Thyroid gland (tissue), 4 donors: Measurements from ENCODE around the gene TLR9. TPM values are rescaled to one million over a fixed set of nuclear protein-coding genes. Genes with fewer than 3 reads are reported as not detected.

Experiments used
- DNase-seq, 2 donors: peaks; one replicate each; pipeline ENCODE4 v3.0.0-alpha.2; 2019
- H3K27ac ChIP-seq, 3 donors: fragments of 200-600 bp; sonication (generic); 1 replicate in 2 of 3; 2 replicates in 1 of 3; pipeline ENCODE4 v1.5.1; 2016 to 2019; ENCODE audit warnings: mild to moderate bottlenecking in 1 of 3, moderate library complexity in 1 of 3
- H3K27me3 ChIP-seq: fragments of 200-600 bp; sonication (generic); one replicate; pipeline ENCODE4 v1.5.1; 2019
- H3K36me3 ChIP-seq, 2 donors: fragments of 200-600 bp; sonication (generic); one replicate each; pipeline ENCODE4 v1.5.1; 2016 to 2019
- H3K4me1 ChIP-seq, 2 donors: fragments of 200-600 bp; sonication (generic); one replicate each; pipeline ENCODE4 v1.5.1; 2017 to 2019
- H3K4me3 ChIP-seq, 3 donors: fragments of 200-600 bp; sonication (generic); replicated peaks in 1 of 3; 1 replicate in 2 of 3; 2 replicates in 1 of 3; pipeline ENCODE4 v1.5.1; 2016; ENCODE audit warnings: mild to moderate bottlenecking in 1 of 3
- H3K9me3 ChIP-seq: fragments of 200-600 bp; sonication (generic); one replicate; pipeline ENCODE4 v1.5.1; 2017
- CTCF ChIP-seq, 6 experiments: fragments of 200-600 bp in 3 of 6; fragments of 450-650 bp in 3 of 6; sonication (generic) in 3 of 6; IDR thresholded peaks; one replicate each; pipeline ENCODE4 v1.5.1; 2016 to 2019; ENCODE audit warnings: antibody characterized with exemption in 6 of 6, mild to moderate bottlenecking in 2 of 6, inconsistent platforms in 1 of 6, moderate library complexity in 1 of 6
- POLR2A ChIP-seq, 2 donors: fragments of 450-650 bp; IDR thresholded peaks; one replicate each; pipeline ENCODE4 v1.6.1; 2017; ENCODE audit warnings: antibody characterized with exemption in 2 of 2, mild to moderate bottlenecking in 2 of 2, moderate library complexity in 1 of 2
- WGBS, 2 donors: methylation state at CpG; one replicate each; pipeline ENCODE4 v1.1.5; 2017; 5-methylcytosine and 5-hydroxymethylcytosine counted together
- intact Hi-C: fragments of 100-400 bp; cut with DNase I; formaldehyde crosslinking; loops from one replicate; pipeline ENCODE4 v1.15.1; 2023
- total RNA-seq, 4 donors: library from RNA; depleted of rRNA; stranded (reverse); fragments of >200 nt; gene quantifications; one replicate each; pipeline ENCODE4 v1.2.3, GENCODE V29; 2016

Gene TLR9
- total RNA-seq, 4 donors from 2014 or later, result 0.40 TPM; not detected in 3

- peaks cover 44 to 51% of the 10 kb centered on the region in 2 donors for H3K36me3 ChIP-seq
- no peak overlapping the region for H3K4me3 ChIP-seq
- DNase-seq, result no peak
- H3K27ac ChIP-seq, result no peak overlapping the region
- 93 to 97% methylated on average over 6 to 7 of the region's 7 CpGs for WGBS, 2 donors
- H3K9me3 ChIP-seq, result no peaks in the 10 kb centered on the region
- TF ChIP-seq POLR2A (IDR thresholded peaks at IDR 0.05) (no peak), CTCF (IDR thresholded peaks at IDR 0.05) (no peak)
- H3K27me3 ChIP-seq, result no peaks in the 10 kb centered on the region
- intact Hi-C loops, result no loop called here
- H3K4me1 ChIP-seq, result peaks cover 33 to 41% of the 10 kb centered on the region in 2 donors
Measured at GRCh38 chr3:52215351-52215750, 10.1 kb downstream of the TLR9 start.

DNA sequence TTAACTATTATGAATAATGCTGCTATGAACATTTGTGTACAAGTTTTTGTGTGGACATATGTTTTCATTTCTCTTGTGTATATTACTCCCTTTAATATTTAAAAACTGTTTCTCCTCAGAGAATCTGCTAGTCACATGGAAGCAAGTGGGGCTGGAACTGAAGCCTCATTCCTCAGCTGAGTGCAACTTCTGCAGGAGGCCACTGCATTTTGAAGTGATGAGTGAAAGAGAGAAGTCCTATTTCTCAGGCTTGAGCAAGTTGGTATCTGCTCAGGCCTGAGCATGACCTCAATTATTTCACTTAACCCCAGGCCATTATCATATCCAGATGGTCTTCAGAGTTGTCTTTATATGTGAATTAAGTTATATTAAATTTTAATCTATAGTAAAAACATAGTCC, 11.5 kb downstream of the TLR9 start:
- H3K9me3 ChIP-seq, result no peaks in the 10 kb centered on the region
- DNase-seq, result no peak
- peaks cover 52 to 65% of the 10 kb centered on the region in 2 donors for H3K36me3 ChIP-seq
- no peak for TF ChIP-seq POLR2A (IDR thresholded peaks at IDR 0.05)
- no peak for TF ChIP-seq CTCF (IDR thresholded peaks at IDR 0.05)
- no peaks in the 10 kb centered on the region for H3K27me3 ChIP-seq
- intact Hi-C loops, result no loop called here
- H3K4me3 ChIP-seq, result no peak overlapping the region
- H3K4me1 ChIP-seq, result peaks cover 26% of the 10 kb centered on the region in 2 donors
- no peak overlapping the region for H3K27ac ChIP-seq

DNA sequence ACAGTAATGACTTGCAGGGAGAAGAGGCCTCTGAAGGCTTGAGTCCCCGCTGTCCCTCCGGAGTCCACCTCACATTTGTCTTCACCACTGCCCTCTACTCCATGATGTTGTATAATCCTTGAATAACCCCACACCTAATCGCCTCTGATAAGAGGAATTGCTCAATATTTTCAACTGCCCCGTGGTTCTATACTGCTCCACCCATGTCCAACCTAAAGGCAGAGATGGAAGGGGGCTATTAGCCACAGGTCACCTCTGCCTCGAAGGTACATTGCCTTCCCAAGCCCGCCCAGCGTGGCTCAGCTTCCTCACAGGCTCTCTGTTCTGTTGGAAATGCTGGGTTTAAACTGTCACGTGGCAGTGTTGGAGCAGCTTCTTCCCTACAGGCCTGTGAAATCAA, 12.4 kb downstream of the TLR9 start:
- no peak for DNase-seq
- Histone ChIP-seq H3K4me3 (no peak overlapping the region), H3K27me3 (no peaks in the 10 kb centered on the region), H3K4me1 (peaks cover 17% of the 10 kb centered on the region in 2 donors), H3K27ac (no peak overlapping the region), H3K36me3 (peaks cover 61 to 74% of the 10 kb centered on the region in 2 donors), H3K9me3 (no peaks in the 10 kb centered on the region)
- TF ChIP-seq CTCF (IDR thresholded peaks at IDR 0.05) (no peak), POLR2A (IDR thresholded peaks at IDR 0.05) (no peak)
- 79 to 88% methylated on average over 8 of the region's 8 CpGs for WGBS, 2 donors
- intact Hi-C loops, result no loop called here

DNA sequence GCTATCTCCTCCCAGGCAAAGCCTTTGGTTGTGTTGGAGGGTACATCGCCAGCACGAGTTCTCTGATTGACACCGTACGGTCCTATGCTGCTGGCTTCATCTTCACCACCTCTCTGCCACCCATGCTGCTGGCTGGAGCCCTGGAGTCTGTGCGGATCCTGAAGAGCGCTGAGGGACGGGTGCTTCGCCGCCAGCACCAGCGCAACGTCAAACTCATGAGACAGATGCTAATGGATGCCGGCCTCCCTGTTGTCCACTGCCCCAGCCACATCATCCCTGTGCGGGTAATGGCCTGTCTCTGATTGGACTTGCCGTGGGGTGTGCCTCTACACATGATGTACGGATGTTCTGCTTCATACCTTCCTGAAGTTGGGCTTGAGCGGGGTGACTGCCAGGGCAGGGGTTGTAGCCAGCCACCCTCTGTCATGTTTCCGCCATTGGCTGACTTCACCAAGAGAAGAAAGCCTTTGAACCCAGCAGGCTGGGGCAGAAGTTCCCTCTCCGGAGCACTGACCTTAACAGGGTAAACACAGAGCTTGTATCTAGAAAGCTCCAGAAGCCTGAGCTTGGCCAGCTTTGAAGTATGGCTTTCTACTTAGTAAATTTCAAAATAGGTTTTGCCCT, 14.1 kb downstream of the TLR9 start:
- 95 to 97% methylated on average over 15 to 17 of the region's 18 CpGs for WGBS, 2 donors
- no peak overlapping the region for H3K27ac ChIP-seq
- intact Hi-C loops, result no loop called here
- H3K27me3 ChIP-seq, result no peaks in the 10 kb centered on the region
- no peak overlapping the region for H3K4me3 ChIP-seq
- H3K9me3 ChIP-seq, result no peaks in the 10 kb centered on the region
- DNase-seq, result no peak
- peaks cover 76 to 88% of the 10 kb centered on the region in 2 donors for H3K36me3 ChIP-seq
- H3K4me1 ChIP-seq, result peaks cover 2% of the 10 kb centered on the region in 2 donors
- TF ChIP-seq CTCF (IDR thresholded peaks at IDR 0.05) (no peak), POLR2A (IDR thresholded peaks at IDR 0.05) (no peak)

DNA sequence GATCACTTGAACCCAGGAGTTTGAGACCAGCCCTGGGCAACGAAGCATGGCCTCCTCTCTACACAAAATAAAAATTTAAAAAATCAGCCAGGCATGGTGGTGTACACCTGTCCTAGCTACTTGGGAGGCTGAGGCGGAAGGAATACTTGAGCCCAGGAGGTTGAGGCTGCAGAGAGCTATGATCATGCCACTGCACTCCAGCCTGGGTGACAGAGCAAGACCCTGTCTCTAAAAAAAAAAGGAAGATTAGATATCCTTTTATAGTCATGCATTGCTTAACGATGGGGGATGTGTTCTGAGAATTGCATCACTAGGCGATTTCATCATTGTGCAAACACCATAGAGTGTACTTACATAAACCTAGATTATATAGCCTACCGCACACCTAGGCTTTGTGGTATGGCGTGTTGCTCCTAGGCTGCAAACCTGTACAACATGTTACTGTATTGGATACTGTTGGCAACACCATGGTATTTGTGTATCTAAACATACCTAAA, 14.8 kb downstream of the TLR9 start:
- Histone ChIP-seq H3K9me3 (no peaks in the 10 kb centered on the region), H3K27me3 (no peaks in the 10 kb centered on the region), H3K4me1 (peaks cover 0 to 7% of the 10 kb centered on the region in 2 donors), H3K36me3 (peaks cover 80 to 95% of the 10 kb centered on the region in 2 donors), H3K4me3 (no peak overlapping the region), H3K27ac (no peak overlapping the region)
- no peak for DNase-seq
- WGBS, 2 donors, result 88 to 95% methylated on average over 6 of the region's 6 CpGs
- intact Hi-C loops, result no loop called here
- no peak for TF ChIP-seq POLR2A (IDR thresholded peaks at IDR 0.05)
- no peak for TF ChIP-seq CTCF (IDR thresholded peaks at IDR 0.05)
